RWPE1 (cell line): ENCODE measurements around the gene HIVEP2.

ENCODE experiments used
- CTCF ChIA-PET: fragments of 350-600 bp; sonication (Branson Sonifier 250); formaldehyde crosslinking; extraction: SDS; loops from one replicate; lab custom pipeline; 2021; lab: Yijun Ruan, JAX
- POLR2A ChIA-PET: fragments of 400-600 bp; formaldehyde crosslinking; extraction: SDS; loops from one replicate; lab custom pipeline; 2020; ENCODE audit warnings: antibody characterized with exemption; ENCODE audit not compliant: low non-redundant PET; lab: Yijun Ruan, JAX
- DNase-seq: peaks from one replicate; pipeline ENCODE4 v3.0.0; 2012; ENCODE audit warnings: low spot score
- H3K27ac ChIP-seq: fragments of 450-650 bp; 2 replicates; pipeline ENCODE4 v1.5.1; 2017
- TF ChIP-seq, protein P1 (sequence below): fragments of 450-650 bp; conservative IDR thresholded peaks from 2 replicates; pipeline ENCODE4 v1.5.1; 2017; ENCODE audit warnings: low read depth, mild to moderate bottlenecking

Gene HIVEP2

DNA sequence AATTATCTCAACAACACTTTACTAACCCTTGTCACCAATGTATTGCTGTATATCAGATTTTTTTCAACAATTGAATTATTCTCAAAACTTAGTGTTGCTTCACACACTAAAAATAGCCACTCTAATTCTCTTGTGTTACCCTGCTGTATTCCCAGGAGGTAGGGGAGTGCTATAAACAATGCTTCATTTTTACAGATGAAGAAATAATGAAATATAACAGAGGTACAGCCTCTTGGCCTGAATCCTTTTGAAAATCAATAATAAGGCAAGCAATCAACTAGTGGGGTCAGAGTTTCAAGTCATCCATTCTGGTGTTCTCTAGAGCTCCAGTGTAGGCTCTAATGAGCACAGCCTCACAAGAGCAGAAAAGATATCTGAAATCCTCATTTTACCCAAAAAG lies 10.9 kb downstream of the HIVEP2 start:
- TF ChIP-seq, protein P1, sequence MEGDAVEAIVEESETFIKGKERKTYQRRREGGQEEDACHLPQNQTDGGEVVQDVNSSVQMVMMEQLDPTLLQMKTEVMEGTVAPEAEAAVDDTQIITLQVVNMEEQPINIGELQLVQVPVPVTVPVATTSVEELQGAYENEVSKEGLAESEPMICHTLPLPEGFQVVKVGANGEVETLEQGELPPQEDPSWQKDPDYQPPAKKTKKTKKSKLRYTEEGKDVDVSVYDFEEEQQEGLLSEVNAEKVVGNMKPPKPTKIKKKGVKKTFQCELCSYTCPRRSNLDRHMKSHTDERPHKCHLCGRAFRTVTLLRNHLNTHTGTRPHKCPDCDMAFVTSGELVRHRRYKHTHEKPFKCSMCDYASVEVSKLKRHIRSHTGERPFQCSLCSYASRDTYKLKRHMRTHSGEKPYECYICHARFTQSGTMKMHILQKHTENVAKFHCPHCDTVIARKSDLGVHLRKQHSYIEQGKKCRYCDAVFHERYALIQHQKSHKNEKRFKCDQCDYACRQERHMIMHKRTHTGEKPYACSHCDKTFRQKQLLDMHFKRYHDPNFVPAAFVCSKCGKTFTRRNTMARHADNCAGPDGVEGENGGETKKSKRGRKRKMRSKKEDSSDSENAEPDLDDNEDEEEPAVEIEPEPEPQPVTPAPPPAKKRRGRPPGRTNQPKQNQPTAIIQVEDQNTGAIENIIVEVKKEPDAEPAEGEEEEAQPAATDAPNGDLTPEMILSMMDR, result no peak
- CTCF ChIA-PET, result no interaction called here
- no peak overlapping the region for H3K27ac ChIP-seq
- DNase-seq, result no peak
- POLR2A ChIA-PET, result no interaction called here

DNA sequence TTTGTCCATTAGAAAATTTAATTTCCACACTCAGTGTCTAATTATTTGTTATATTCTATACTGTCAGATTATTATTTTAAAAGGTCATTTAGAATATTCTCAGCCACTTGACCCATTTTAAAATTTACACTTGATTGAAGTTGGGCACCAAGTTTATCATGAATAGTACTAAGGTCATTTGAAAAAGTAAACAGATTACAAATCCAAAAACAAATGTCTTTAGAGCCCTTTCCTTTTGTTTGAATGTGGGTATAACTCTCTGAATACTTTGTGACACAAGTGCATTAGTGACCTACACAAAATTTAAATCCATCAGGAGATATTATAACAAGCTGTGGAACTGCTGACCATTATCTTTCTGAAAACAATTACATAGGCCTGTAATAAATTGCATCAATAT lies 11.3 kb downstream of the HIVEP2 start:
- ChIA-PET CTCF (no interaction called here), POLR2A (no interaction called here)
- TF ChIP-seq, protein P1, result no peak
- DNase-seq, result no peak
- no peak overlapping the region for H3K27ac ChIP-seq

DNA sequence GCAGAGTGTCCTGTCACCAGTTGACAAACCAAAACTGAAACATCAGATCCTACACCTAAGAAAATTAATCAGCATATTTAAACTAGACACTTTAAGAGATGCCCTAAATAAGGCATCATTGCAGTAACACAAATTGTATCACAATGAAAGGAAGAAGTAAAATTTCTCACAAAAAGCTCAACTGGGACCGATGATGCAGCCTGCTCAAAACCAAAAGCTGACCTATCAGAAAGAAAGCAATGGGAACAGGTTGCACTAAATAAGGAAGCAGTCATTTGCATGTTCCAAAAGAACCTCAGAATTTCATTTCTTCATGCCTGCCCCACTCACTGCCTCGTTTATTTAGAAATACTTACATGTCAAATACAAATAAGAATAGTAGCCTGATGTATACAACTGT lies 12.1 kb downstream of the HIVEP2 start:
- TF ChIP-seq, protein P1, result no peak
- DNase-seq, result no peak
- CTCF ChIA-PET, result no interaction called here
- no peak overlapping the region for H3K27ac ChIP-seq
- POLR2A ChIA-PET, result no interaction called here

DNA sequence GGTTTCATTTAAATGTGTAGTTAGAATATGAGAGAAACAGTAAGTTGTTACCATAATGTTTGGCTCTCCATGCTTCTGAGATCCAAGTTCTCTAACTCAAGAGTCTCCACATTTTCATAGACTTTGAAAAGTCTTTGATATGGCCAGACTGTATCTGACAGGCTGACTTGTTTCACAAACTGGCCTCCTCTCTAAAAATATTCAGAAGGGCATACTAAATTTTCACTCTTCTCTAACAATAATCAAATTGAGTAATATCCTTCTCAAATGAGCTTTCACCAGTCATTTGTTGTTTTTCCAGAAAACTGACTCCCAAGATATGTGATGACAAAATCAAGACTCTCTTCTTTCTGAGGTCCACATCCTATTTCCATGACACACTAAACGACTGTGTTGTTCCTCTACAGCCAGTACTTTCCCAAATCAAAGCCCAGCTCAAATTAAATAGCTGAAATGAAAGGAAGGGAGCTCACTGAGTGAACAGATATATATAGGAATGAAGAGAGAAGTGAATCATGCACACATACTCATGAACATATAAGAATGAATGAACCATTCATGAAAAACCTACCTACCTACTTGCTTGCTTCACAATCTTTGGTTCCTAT lies 15.1 kb downstream of the HIVEP2 start:
- POLR2A ChIA-PET, result no interaction called here

DNA sequence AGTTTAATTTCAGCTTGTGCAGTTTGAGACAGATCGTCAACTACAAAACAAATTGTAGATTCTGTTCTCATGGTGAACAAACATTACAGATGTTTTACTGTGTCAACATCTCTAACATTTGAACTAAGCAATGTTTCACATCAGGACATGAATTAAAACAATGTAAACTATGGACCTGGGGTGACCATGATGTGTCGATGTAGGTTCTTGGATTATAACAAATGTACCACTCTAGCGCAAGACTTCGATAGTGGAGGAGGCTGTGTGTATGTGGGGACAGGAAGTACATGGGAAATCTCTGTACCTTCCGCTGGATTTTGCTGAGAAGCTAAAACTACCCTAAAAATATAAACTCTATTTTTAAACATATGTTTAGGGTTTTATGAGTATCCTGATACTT lies 17.1 kb downstream of the HIVEP2 start:
- no peak for DNase-seq

More for the DNA sequence above, 15.1 kb downstream of the HIVEP2 start:
- CTCF ChIA-PET, result interaction anchor here (0.8 kb wide), 1 partner anchor 13 kb away, joined by 3 read pairs; no protein-coding TSS in a partner anchor
- TF ChIP-seq, protein P1, result no peak
- no peak overlapping the region for H3K27ac ChIP-seq
- no peak for DNase-seq

DNA sequence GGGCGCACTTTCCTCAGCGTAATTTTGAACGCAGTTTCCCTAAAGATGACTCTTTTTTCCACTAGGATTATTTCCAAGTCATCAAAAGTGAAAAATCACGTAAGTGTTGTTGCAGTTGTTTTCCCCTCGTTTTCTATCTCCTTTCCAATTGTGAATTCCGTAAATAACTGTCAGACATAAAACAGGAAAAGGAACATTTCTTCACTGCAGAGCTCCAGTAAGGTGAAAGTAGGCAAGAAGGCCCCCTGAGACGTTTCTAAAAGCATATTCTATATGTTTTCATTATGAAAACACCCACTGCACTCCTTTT lies 17.8 kb downstream of the HIVEP2 start:
- ChIA-PET CTCF (no interaction called here), POLR2A (no interaction called here)
- TF ChIP-seq, protein P1, result no peak
- peak overlapping the region; percentile 81 for H3K27ac ChIP-seq
- DNase-seq, result no peak

More for the DNA sequence above, 17.1 kb downstream of the HIVEP2 start:
- CTCF ChIA-PET, result no interaction called here
- H3K27ac ChIP-seq, result no peak overlapping the region
- POLR2A ChIA-PET, result no interaction called here
- TF ChIP-seq, protein P1, result no peak
